Esophagus (tissue), 2 donors: Measurements from ENCODE around the gene FCHSD2. TPM values are rescaled to one million over a fixed set of nuclear protein-coding genes. Genes with fewer than 3 reads are reported as not detected.

Experiments
- H3K27ac ChIP-seq, 2 donors: one replicate each; pipeline ENCODE4 v1.5.1; 2013; ENCODE audit warnings: low read depth in 2 of 2, mild to moderate bottlenecking in 2 of 2, inconsistent platforms in 1 of 2, low read length in 1 of 2, moderate library complexity in 1 of 2
- H3K27me3 ChIP-seq, 2 donors: one replicate each; pipeline ENCODE4 v1.6.1; 2013; ENCODE audit warnings: low read length in 2 of 2, control low read depth in 1 of 2, mild to moderate bottlenecking in 1 of 2; ENCODE audit not compliant: insufficient read depth in 2 of 2, control insufficient read depth in 1 of 2
- H3K36me3 ChIP-seq, 2 donors: one replicate each; pipeline ENCODE4 v1.6.1; 2013; ENCODE audit warnings: low read length in 1 of 2; ENCODE audit not compliant: control insufficient read depth in 2 of 2, insufficient read depth in 2 of 2
- H3K4me1 ChIP-seq, 2 donors: one replicate each; pipeline ENCODE4 v1.6.1; 2013; ENCODE audit warnings: low read length in 1 of 2; ENCODE audit not compliant: control insufficient read depth in 2 of 2, insufficient read depth in 2 of 2
- H3K4me3 ChIP-seq, 2 donors: one replicate each; pipeline ENCODE4 v1.5.1; 2013; ENCODE audit warnings: low read length in 2 of 2, mild to moderate bottlenecking in 2 of 2, low read depth in 1 of 2, moderate library complexity in 1 of 2
- H3K9me3 ChIP-seq, 2 donors: one replicate each; pipeline ENCODE4 v1.6.1; 2013; ENCODE audit warnings: mild to moderate bottlenecking in 2 of 2, low read depth in 1 of 2, low read length in 1 of 2, moderate library complexity in 1 of 2; ENCODE audit not compliant: control insufficient read depth in 2 of 2, insufficient read depth in 1 of 2
- WGBS, 2 donors: extraction: QIAGEN DNeasy Blood & Tissue Kit; methylation state at CpG; one replicate each; pipeline ENCODE4 v1.1.7; 2013; 5-methylcytosine and 5-hydroxymethylcytosine counted together
- polyA plus RNA-seq, 2 donors: library from polyadenylated mRNA; stranded (reverse); fragments of 200-250 nt; gene quantifications; one replicate each; pipeline ENCODE4 v1.2.3, GENCODE V29; 2013
- donor health status: healthy with polysubstance abuse.
- donor health status: Bipolar disorder and iron deficiency.

Gene FCHSD2
- polyA plus RNA-seq, 2 donors: 3.7 to 4.7 TPM

- WGBS, 2 donors: 87 to 89% methylated on average over 5 of the region's 5 CpGs
- H3K27ac ChIP-seq: no peak overlapping the region
- H3K4me3 ChIP-seq: no peak overlapping the region
- H3K27me3 ChIP-seq: no peaks in the 10 kb centered on the region
- H3K4me1 ChIP-seq: no peaks in the 10 kb centered on the region
- H3K9me3 ChIP-seq: no peaks in the 10 kb centered on the region
- H3K36me3 ChIP-seq: no peaks in the 10 kb centered on the region
Observed at GRCh38 chr11:73055002-73055401, 87.1 kb downstream of the FCHSD2 start.

GRCh38 chr11:73053964-73054363 is 88.2 kb downstream of the FCHSD2 start:
- H3K27ac ChIP-seq: no peak overlapping the region
- H3K27me3 ChIP-seq: no peaks in the 10 kb centered on the region
- H3K4me3 ChIP-seq: no peak overlapping the region
- no peaks in the 10 kb centered on the region for H3K9me3 ChIP-seq
- H3K36me3 ChIP-seq: no peaks in the 10 kb centered on the region
- no peaks in the 10 kb centered on the region for H3K4me1 ChIP-seq
- WGBS, 2 donors: 78 to 79% methylated on average over 1 of the region's 1 CpG

GRCh38 chr11:73048446-73048845 is 93.7 kb downstream of the FCHSD2 start:
- Histone ChIP-seq H3K9me3 (no peaks in the 10 kb centered on the region), H3K27ac (no peak overlapping the region), H3K36me3 (no peaks in the 10 kb centered on the region), H3K4me1 (no peaks in the 10 kb centered on the region), H3K27me3 (no peaks in the 10 kb centered on the region), H3K4me3 (no peak overlapping the region)
- 95 to 96% methylated on average over 3 of the region's 3 CpGs for WGBS, 2 donors

GRCh38 chr11:73047773-73048371 is 94.2 kb downstream of the FCHSD2 start:
- no peaks in the 10 kb centered on the region for H3K27me3 ChIP-seq
- H3K9me3 ChIP-seq: no peaks in the 10 kb centered on the region
- H3K4me1 ChIP-seq: no peaks in the 10 kb centered on the region
- 59 to 70% methylated on average over 2 of the region's 2 CpGs for WGBS, 2 donors
- H3K27ac ChIP-seq: no peak overlapping the region
- H3K36me3 ChIP-seq: no peaks in the 10 kb centered on the region
- no peak overlapping the region for H3K4me3 ChIP-seq

- H3K27me3 ChIP-seq: no peaks in the 10 kb centered on the region
- WGBS, 2 donors: 88% methylated on average over 2 of the region's 2 CpGs
- H3K4me3 ChIP-seq: no peak overlapping the region
- H3K36me3 ChIP-seq: no peaks in the 10 kb centered on the region
- no peaks in the 10 kb centered on the region for H3K4me1 ChIP-seq
- H3K9me3 ChIP-seq: no peaks in the 10 kb centered on the region
- no peak overlapping the region for H3K27ac ChIP-seq
Observed at GRCh38 chr11:73040046-73040445, 102.1 kb downstream of the FCHSD2 start.

GRCh38 chr11:73034777-73035176 is 107.3 kb downstream of the FCHSD2 start:
- Histone ChIP-seq H3K27ac (no peak overlapping the region), H3K4me1 (no peaks in the 10 kb centered on the region)
- 73 to 89% methylated on average over 1 of the region's 1 CpG for WGBS, 2 donors

GRCh38 chr11:73034331-73034730 is 107.8 kb downstream of the FCHSD2 start:
- H3K36me3 ChIP-seq: no peaks in the 10 kb centered on the region
- no peaks in the 10 kb centered on the region for H3K4me1 ChIP-seq
- H3K27me3 ChIP-seq: no peaks in the 10 kb centered on the region
- no peak overlapping the region for H3K4me3 ChIP-seq
- no peaks in the 10 kb centered on the region for H3K9me3 ChIP-seq
- no peak overlapping the region for H3K27ac ChIP-seq
- 56 to 61% methylated on average over 3 of the region's 3 CpGs for WGBS, 2 donors

More at GRCh38 chr11:73034777-73035176, 107.3 kb downstream of the FCHSD2 start:
- H3K9me3 ChIP-seq: no peaks in the 10 kb centered on the region
- no peaks in the 10 kb centered on the region for H3K27me3 ChIP-seq
- no peak overlapping the region for H3K4me3 ChIP-seq
- no peaks in the 10 kb centered on the region for H3K36me3 ChIP-seq

GRCh38 chr11:73030130-73030529 is 112.0 kb downstream of the FCHSD2 start:
- WGBS, 2 donors: 97 to 98% methylated on average over 3 of the region's 3 CpGs
- Histone ChIP-seq H3K4me3 (no peak overlapping the region), H3K27me3 (no peaks in the 10 kb centered on the region), H3K36me3 (no peaks in the 10 kb centered on the region), H3K4me1 (no peaks in the 10 kb centered on the region), H3K27ac (no peak overlapping the region), H3K9me3 (peaks cover 0 to 4% of the 10 kb centered on the region in 2 donors)

- Histone ChIP-seq H3K4me3 (no peak overlapping the region), H3K36me3 (no peaks in the 10 kb centered on the region), H3K4me1 (no peaks in the 10 kb centered on the region), H3K27me3 (no peaks in the 10 kb centered on the region), H3K9me3 (peaks cover 0 to 4% of the 10 kb centered on the region in 2 donors), H3K27ac (no peak overlapping the region)
- WGBS, 2 donors: 83 to 88% methylated on average over 2 of the region's 2 CpGs
Observed at GRCh38 chr11:73029403-73029802, 112.7 kb downstream of the FCHSD2 start.

- Histone ChIP-seq H3K36me3 (no peaks in the 10 kb centered on the region), H3K9me3 (peaks cover 0 to 4% of the 10 kb centered on the region in 2 donors), H3K27me3 (no peaks in the 10 kb centered on the region), H3K4me1 (no peaks in the 10 kb centered on the region), H3K27ac (no peak overlapping the region), H3K4me3 (no peak overlapping the region)
- WGBS, 2 donors: 85 to 90% methylated on average over 4 of the region's 4 CpGs
Observed at GRCh38 chr11:73028611-73029010, 113.5 kb downstream of the FCHSD2 start.
